Renal cortex interstitium (tissue), 11 donors: ENCODE measurements around the gene SSBP4. TPM values are rescaled to one million over a fixed set of nuclear protein-coding genes. Genes with fewer than 3 reads are reported as not detected.
A peak's percentile ranks its signal among the peaks of the same experiment; 100 is the strongest.
"Not testable (repeated sequence)": the region's sequence is repeated elsewhere in the genome, so short reads cannot be mapped to it uniquely, and the experiment has no call there.

Source experiments
- DNase-seq, 11 donors: peaks; one replicate each; pipeline ENCODE4 v3.0.0-alpha.2; 2013; ENCODE audit warnings: low read depth in 9 of 11, low spot score in 4 of 11; ENCODE audit errors: extremely low read depth in 1 of 11
- polyA plus RNA-seq, 3 donors: library from polyadenylated mRNA; unstranded; fragments of 120-200 nt; gene quantifications; one replicate each; pipeline ENCODE4 v1.2.1, GENCODE V29; 2013; ENCODE audit not compliant: insufficient read length in 3 of 3

SSBP4 gene
- polyA plus RNA-seq, 3 donors, result 52.4 to 115 (median 104) TPM

DNA sequence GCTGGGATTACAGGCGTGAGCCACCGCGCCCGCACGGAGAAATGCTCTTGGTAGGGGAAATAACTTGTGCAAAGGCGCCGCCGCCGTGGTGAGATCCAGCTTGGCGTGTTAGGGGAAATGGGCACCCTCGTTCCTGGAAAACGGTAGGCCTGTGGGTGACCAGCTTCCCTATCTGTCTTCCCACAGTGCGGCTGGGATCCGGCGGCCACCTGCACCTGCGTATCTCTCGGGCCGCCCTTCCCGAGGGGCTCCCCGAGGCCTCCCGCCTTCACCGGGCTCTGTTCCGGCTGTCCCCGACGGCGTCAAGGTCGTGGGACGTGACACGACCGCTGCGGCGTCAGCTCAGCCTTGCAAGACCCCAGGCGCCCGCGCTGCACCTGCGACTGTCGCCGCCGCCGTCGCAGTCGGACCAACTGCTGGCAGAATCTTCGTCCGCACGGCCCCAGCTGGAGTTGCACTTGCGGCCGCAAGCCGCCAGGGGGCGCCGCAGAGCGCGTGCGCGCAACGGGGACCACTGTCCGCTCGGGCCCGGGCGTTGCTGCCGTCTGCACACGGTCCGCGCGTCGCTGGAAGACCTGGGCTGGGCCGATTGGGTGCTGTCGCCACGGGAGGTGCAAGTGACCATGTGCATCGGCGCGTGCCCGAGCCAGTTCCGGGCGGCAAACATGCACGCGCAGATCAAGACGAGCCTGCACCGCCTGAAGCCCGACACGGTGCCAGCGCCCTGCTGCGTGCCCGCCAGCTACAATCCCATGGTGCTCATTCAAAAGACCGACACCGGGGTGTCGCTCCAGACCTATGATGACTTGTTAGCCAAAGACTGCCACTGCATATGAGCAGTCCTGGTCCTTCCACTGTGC, 30.9 kb upstream of the SSBP4 start:
- DNase-seq, result peak in 10 of 11 donors; percentile 72 to 86 (median 77)

DNA sequence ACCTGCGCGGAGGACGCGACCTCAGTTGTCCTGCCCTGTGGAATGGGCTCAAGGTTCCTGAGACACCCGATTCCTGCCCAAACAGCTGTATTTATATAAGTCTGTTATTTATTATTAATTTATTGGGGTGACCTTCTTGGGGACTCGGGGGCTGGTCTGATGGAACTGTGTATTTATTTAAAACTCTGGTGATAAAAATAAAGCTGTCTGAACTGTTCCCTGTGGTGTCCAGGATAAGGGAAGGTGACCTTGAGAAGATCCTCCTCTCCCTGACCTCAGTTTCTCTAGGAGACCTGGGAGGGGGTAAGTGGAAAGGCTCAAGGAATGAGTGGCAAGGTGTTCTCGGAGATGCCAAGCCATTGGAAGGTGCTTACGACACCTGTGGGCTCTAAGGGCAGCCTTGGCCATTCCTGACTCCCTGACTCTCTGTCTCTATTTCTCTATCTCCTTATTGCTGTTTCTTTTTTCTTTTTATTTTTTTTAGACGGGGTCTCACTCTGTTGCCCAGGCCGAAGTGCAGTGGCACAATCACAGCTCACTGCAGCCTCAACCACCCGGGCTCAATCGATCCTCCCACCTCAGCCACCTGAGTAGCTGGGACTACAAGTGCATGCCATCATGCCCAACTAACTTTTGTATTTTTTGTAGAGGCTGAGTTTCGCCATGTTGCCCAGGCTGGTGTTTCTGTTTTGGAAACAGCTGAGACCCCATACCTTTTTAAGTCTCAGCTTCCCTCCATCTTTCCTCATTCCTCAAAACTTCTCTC, 30.1 kb upstream of the SSBP4 start:
- no peak for DNase-seq

DNA sequence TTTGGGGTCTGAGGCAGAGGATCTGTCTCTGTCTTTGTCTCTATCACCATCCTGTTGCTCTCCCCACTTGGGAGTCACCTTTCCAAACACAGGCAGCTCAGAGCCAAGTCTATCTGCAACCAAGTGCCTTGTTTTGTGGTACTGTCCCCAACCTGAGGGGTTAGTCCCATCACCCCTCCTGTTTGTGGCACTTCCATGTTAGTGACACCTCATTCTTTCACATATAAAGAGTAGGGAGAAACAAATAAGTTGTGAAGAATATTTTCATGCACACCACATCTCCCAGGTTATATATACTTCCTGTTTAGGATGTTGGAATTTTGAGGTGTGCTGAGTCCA, 29.5 kb upstream of the SSBP4 start:
- no peak for DNase-seq

DNA sequence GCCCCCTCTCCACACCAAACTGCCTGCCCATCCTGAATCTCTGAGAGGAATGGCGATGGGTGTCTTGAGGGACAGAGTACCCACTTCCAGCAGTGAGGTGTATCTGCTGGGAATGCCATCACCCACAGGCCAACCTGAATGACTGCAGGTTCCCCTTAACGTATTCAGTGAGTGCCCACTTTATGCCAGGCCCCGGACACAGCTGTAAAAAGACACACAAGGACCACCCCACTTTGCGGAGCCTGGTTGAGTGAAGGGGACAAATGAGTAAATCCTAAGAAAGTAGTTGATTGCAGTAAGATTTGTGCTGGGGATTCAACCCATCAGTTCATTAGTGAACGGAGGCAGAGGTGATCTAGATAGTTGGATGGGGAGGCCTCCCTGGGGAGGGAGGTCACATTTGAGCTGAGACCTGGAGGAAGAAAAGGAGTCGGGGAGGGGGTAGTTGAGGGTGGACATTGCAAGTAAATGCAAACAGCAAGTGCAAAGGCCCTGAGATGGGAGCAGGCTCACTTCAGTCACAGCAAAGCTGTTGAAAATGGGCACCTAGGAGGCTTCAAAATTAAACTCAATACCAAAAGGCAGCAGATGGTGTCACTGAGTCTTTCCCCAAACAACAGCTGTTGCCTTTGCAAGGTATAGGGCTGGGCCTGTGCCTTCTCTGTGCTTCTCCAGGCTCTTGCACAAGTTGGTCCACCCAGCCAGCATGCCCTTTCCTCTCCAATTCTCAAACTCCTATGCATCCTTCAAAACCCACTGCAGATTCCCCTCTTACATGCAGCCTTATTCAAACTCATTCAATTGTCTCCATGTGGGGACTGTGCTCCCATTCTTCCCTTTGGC, 28.9 kb upstream of the SSBP4 start:
- DNase-seq, result no peak

DNA sequence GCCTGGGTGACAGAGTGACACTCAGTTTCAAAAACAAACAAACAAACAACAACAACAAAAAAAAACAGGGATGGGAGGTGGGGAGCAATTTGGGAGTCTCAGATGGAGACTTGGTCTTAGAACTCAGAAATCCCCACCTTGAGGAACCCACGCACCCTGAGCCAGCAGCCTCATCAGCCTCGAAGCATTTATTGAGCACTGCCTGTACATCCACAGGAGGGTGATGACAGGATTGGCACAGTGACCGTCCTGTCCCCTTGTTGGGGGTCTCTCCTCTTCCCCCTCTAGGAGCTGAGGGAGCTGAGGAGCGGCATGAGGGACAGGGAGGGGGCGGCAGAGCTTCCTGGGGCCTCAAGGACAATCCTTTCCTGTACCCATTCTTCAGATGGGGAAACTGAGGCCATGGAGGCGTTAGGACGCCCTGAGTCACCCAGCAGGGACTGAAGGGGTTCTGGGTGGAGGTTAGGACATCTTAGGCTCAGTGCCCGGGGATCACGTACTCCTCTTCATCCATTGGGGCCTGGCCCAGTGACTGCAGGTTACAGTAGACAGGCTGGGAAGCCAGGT, 27.6 kb upstream of the SSBP4 start:
- DNase-seq, result no peak

DNA sequence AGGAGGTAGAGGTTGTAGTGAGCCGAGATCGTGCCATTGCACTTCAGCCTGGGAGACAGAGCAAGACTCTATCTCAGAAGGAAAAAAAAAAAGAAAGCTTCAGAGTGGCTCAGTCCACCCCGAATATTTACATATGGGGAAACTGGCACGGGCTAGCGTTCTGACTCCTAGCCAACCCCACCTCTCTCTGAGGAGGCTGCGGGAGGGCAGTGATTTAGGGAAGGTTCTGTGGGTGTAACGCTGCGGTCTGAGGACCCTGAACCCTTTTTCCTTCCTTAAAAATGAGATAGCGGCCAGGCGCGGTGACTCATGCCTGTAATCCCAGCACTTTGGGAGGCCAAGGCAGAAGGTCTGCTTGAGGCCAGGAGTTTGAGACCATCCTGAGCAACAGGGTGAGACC, 26.8 kb upstream of the SSBP4 start:
- no peak for DNase-seq

DNA sequence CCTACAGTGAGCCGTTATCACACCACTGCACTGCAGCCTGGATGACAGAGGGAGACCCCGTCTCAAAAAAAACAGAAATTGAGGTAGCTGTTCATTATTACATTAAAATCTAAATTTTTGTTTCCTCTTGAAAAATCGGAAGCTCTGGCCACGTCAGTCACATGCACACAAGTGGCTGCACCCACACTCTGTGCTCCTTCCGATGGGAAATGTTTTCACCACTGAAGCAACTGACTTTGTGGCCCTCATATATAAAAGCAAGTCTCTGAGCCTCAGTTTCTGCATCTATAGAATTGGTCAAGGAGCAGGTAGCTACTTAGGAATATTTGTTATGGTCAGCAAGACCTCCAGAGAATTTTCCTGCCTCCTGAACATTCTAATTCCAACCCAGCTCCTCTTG, 26.3 kb upstream of the SSBP4 start:
- DNase-seq, result no peak

DNA sequence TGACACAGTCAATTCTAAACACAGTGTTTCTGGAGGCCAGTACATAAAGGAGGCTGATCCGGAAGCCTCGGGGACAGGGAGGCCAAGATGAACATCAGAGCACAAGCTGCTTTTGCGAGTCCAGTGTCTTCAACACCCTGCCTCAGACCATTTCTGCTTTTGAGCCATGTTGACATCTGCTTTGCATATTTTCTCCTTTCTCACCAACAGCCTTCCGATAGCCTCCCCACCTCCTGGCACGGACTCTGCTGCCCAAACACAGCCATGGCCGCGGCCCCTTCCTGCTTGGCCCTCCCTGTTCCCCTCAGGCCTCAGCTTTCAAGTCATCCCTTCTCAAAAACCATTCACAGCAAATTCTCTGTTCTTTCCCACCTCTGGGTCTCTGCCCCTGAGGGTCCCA, 25.4 kb upstream of the SSBP4 start:
- DNase-seq, result no peak

DNA sequence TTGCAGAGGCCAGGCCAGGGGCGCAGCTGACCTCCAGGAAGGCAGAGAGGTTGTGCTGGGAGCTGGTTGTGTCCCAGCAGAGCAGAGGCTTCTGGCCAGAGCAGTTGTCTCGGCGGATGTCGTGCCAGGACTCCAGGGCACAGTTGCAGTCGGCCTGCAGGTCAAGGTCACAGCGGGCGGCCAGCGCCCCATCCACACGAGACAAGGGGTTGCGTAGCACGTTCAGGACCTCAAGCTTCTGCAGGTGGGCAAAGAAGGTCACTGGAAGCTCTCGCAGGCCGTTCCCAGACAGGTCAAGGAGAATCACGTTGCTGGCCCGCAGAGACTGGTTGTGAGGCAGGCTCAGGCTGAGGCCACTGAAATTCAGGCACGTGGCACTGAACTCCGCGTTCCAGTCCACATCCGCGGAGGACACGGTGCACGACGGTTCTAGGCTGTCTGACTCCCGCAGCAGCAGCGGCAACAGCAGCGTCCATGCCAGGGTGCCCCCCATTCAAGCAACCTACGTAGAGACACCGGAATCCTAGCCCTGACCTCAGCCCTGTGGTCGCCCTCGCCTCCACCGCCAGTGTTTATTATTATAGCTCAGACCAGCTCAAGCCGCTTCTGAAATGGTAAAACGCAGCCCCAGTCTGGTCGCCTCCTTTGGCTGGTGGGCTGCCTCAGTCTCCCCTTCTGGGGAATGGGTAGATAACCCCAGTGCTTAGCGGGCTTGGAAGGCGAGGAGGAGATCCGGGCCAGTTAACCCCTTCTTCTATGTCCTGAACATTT, 22.5 kb upstream of the SSBP4 start:
- DNase-seq, result no peak

DNA sequence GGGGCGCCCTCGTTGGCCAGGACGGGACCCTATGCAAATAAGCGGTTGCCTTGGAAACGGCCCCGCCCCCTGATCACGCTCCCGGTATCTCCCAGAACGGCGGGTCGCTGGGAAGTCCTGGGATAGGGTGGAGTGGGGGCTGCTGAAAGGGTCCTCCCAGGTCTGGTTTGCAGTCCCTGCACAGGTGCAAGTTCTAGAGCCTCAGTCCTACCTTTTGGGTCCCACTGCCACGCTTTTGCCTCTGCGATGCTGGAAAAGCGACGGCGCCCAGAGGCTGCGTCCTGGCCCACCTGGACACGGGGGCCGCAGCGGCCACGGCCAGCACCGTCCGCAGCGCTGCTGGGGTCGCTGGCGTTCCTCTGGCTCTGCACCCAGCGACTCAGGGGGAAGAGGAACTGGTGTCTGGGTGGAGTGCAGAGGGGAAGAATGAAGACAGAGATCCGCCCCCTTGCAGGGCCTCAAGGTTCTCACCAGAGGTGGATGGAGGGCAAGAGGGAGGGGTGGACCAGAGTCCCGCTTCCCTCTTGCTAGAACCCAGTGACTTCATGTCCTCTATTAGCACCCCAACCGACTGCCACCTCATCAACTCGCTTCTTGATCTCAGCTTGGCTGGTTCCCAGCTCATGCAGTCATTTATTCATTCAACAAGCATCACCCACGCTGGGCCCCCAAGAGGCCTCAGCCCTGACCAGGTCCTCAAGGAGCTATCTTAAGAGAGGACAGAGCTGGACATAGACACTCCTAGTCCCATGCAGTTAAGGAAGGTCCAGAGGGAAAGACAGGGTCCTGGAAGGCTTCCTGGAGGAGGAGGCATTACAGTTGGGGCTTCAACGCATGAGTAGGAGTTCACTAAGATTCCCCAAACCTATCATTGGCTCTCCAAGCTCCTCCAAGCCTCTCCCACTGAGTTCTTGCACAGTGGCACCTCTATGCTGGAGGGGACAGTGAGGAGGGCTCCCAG, 21.7 kb upstream of the SSBP4 start, which contains the start of gene LRRC25:
Gene LRRC25 (minus strand): TSS at position 381 of the 961 bp plus-strand sequence. CDS start 659 bp downstream, outside the sequence.
- DNase-seq, result no peak

DNA sequence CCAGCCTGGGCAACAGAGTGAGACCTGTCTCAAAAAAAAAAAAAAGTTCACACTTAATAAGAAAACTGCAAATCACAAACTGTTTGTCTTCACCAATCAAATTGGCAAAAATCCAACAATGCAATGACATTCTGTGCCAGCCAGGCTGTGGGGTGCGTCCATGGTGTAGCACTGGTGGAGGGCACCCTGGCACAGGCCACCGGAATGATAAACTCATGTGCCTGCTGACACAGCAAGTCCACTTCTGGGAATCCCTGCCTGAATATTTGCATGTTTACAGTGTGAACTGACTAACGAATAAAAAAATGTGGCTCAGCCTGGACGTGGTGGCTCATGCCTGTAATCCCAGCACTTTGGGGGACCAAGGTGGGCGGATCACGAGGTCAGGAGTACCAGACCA, 20.2 kb upstream of the SSBP4 start:
- no peak for DNase-seq

DNA sequence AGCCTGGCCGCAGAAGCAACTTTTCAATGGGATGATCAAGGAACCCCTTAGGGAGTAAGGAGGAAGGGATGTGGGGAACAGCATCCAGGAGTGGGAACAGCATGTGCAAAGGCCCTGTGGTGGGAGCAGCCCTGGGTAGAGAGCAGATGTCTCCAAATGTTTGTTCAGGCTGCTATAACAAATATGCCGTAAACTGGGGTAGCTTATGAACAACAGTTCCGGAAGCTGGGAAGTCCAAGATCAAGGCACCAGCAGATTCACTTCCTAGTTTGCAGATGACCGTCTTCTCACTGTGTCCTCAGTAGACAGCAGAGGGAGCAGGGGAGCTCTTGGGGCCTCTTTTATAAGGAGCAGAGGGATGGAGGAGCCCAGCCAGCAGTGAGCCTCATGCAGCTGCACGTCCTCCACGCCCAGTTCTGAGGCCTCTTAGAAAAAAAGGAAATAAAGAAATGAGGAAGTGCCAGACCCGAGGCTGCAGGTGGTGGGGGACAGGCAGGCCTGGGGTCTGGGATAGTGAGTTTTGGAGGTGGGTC, 17.6 kb upstream of the SSBP4 start:
- DNase-seq, result peak in 1 of 11 donors; percentile 56

DNA sequence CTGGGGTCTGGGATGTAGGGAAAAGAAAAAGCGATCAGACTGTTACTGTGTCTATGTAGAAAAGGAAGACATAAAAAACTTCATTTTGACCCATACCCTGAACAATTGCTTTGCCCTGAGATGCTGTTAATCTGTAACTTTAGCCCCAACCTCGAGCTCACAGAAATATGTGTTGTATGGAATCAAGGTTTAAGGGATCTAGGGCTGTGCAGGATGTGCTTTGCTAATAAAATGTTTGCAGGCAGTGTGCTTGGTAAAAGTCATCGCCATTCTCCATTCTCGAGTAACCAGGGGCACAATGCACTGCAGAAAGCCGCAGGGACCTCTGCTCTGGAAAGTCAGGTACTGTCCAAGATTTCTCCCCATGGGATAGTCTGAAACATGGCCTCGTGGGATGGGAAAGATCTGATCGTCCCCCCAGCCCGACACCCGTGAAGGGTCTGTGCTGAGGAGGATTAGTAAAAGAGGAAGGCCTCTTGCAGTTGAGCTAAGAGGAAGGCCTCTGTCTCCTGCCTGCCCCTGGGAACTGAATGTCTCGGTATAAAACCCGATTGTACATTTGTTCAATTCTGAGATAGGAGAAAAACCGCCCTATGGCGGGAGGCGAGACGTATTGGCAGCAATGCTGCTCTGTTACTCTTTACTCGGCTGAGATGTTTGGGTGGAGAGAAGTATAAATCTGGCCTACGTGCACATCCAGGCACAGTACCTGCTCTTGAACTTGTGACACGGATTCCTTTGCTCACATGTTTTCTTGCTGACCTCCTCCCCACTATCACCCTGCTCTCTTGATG, 16.5 kb upstream of the SSBP4 start:
- DNase-seq, result not testable (repeated sequence)

DNA sequence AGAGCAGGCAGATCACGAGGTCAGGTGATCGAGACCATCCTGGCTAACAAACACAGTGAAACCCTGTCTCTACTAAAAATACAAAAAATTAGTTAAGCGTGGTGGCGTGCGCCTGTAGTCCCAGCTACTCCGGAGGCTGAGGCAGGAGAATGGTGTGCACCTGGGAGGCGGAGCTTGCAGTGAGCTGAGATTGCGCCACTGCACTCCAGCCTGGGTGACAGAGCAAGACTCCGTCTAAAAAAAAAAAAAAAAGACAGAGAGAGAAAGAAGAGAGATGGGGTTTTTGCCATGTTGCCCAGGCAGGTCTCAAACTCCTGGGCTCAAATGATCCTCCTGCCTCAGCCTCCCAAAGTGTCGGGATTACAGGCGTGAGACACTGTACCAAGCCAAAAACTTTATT, 13.4 kb upstream of the SSBP4 start:
- not testable (repeated sequence) for DNase-seq

DNA sequence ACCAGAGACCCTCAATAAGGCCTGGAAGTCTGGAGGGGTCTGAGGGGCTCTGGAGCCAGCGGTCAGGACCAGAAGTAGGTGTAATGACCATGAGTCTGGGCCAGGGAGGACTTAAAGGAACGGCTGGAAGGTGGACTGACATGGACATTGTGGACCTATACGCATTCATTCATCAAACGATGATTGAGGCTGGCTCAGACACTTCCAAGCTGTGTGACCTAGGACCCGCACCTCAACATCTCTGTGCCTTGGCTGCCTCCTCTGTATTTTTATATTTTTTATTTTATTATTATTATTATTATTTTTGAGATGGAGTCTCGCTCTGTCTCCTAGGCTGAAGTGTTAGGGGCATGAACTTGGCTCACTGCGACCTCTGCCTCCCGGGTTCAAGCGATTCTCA, 12.4 kb upstream of the SSBP4 start:
- no peak for DNase-seq

DNA sequence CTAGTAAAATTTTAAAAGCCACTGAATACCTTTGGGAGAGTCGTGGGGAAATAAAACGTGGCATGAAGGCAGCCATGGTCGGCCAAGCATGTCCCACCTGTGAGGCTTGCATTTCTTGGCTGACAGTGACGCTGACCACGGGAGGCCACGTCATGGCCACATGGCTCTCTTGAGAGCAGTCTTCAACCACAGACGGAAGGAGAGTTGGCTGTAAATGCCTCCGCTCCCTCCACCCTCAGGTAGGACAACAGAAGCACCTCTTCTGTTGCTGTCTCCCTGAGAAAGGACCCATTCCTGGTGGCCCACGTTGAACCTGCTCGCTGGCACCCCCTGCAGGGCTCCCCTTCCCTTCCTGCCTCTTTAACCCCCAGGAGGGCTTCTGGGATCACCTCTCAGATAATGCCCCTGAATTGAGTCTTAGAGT, 11.1 kb upstream of the SSBP4 start:
- DNase-seq, result no peak
